Measurements from ENCODE around the gene CCDC87.
"Not testable (repeated sequence)": the region's sequence is repeated elsewhere in the genome, so short reads cannot be mapped to it uniquely, and the experiment has no call there.

Gene CCDC87

GRCh38 chr11:66592457-66593302 lies at the start of gene CCDC87, which contains the start of gene CCS:
CCDC87 (minus strand) TSS chr11:66593063; CDS start chr11:66593015, 48 bp downstream.
CCS (plus strand) TSS chr11:66593185; CDS start chr11:66593262, 77 bp downstream.
- in situ Hi-C loops (cut with HindIII; ENCODE audit: low sequenced_read_pairs), result no loop called here

DNA sequence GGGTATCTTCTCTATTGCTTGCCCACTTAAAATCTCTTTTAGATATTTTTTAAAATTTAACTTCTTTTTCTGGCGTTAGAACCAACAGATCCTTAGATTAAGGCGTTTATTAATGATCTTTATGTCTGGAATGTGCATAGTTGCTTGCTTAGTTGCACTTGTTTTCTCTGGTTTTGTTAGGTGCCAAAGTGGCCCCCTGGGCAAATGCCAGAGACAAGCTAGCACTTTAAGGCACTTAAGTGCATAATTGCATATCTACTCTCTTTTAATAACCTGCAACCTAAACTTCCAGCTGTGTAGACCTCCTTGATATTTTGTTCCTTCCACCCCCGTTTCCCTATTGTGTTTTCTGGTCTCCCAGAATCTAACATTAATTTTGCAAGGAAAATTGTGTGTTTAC lies 49.0 kb upstream of the CCDC87 start:
- in situ Hi-C loops (cut with HindIII; ENCODE audit: low sequenced_read_pairs), result no loop called here

DNA sequence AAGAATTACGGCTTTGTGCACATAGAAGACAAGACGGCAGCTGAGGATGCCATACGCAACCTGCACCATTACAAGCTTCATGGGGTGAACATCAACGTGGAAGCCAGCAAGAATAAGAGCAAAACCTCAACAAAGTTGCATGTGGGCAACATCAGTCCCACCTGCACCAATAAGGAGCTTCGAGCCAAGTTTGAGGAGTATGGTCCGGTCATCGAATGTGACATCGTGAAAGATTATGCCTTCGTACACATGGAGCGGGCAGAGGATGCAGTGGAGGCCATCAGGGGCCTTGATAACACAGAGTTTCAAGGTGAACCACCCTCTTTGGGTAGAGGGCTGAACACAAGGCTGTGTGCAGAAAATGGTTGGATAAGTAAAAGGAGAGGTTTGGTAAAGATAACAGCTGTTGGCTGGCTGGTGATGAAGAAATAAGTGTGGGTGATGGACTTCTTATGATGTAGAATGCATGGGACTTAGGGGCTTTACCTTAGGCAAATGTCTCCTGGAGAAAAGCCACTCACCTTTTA lies 47.0 kb upstream of the CCDC87 start:
- in situ Hi-C loops (cut with HindIII; ENCODE audit: low sequenced_read_pairs), result not testable (repeated sequence)

DNA sequence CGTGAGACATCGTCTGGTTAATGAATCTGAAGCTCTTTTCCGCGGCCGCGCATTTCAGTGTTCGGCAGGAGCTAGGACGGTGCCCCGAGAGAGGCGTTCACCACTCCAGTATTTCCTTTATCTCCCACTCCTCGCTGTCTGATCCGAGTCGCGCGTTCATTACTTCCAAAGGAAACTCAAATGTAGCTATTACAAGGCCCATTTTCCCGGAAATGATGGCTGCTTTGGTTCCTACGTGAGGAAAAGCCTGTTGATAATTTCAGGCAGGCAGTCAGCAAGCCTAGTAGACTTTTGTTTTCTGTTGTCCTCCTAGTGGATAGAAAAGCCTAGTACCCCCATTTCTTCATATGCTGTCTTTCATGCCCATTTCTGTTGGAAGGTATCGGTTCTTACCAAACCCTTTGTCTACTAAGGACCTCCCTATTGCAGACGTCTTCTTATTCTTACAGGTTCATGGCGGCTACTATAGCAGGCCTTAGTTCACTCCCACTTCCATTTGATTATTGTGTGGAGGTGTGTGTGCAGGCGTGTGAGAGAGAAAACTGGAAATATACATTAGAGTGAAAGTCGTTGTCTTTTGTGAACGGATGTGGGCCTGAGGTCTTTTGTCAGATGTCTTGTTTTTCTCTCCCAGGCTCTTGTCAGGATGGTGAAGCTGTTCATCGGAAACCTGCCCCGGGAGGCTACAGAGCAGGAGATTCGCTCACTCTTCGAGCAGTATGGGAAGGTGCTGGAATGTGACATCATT lies 46.4 kb upstream of the CCDC87 start:
- in situ Hi-C loops (cut with HindIII; ENCODE audit: low sequenced_read_pairs), result no loop called here

DNA sequence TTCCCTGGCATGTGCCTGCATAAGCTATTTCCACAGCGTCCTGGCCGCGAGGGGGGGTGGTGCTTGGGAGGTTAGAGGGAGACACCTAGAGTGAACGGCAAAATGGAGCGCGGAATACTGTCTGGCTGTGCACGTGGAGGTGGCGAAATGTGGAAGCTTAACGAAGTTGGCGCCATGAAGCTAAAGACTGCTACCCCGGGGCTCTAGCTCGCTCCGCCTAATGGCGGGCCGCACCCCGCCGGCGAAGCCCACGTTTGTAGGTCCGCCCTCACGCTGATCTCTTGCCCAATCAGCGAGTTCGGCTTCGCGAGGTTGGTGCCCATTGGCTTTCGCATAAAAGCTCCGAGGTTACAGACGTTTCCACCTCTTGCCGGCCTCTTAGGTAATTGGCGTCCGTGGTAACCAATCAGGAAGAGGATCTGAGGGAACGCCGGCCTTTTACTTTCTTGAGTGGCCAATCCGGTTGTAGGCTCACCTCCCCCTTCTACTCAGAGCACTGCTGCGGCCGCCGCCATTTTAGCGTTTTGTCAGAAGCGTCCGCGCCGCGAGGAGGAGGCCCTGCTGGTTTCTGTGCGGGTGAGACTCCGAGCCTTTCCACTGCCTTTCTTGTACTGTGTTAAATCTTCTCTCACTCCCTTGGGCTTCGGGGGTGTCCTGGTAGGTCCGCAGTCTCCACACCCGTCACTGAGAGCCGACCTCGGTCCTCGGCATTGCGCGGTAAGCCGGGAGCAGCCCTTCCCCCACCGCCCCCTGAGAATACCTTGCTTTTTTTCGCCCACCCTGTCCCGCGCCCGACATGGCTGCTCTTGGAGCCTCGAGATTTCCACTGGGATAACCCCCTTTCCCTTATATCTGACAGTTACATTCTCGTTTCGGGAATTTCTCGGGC lies 45.6 kb upstream of the CCDC87 start, which contains the start of gene RBM4:
Gene RBM4 (plus strand): TSS at position 527 of the 889 bp plus-strand sequence. CDS start 1,009 bp downstream, outside the sequence.
- in situ Hi-C loops (cut with HindIII; ENCODE audit: low sequenced_read_pairs), result no loop called here

GRCh38 chr11:66637557-66638176 lies 44.8 kb upstream of the CCDC87 start:
- in situ Hi-C loops (cut with HindIII; ENCODE audit: low sequenced_read_pairs), result no loop called here

- in situ Hi-C loops (cut with HindIII; ENCODE audit: low sequenced_read_pairs), result no loop called here
Observed at GRCh38 chr11:66636411-66636810, 43.5 kb upstream of the CCDC87 start.

- in situ Hi-C loops (cut with HindIII; ENCODE audit: low sequenced_read_pairs), result no loop called here
Observed at GRCh38 chr11:66632952-66633351, 40.1 kb upstream of the CCDC87 start.

- in situ Hi-C loops (cut with HindIII; ENCODE audit: low sequenced_read_pairs), result no loop called here
Observed at GRCh38 chr11:66631883-66632282, 39.0 kb upstream of the CCDC87 start.

DNA sequence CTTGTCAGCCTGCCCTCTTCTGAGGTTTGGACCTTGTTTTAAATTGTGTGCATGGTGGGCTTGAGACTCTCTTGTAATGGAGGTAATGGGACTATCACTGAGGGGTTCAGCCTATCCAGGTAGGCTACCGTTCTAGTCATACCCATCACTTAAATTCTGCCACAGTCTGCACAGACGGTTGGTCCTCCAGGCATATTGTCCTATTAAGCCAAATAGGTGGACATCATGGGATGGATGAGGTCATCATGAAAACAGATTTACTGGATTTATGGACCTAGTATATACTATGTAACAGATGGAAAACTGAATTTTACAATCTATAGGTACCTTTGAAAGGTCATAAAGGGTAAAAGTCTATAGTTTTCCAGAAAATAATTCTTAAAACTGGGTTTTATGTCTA lies 36.5 kb upstream of the CCDC87 start:
- in situ Hi-C loops (cut with HindIII; ENCODE audit: low sequenced_read_pairs), result no loop called here

DNA sequence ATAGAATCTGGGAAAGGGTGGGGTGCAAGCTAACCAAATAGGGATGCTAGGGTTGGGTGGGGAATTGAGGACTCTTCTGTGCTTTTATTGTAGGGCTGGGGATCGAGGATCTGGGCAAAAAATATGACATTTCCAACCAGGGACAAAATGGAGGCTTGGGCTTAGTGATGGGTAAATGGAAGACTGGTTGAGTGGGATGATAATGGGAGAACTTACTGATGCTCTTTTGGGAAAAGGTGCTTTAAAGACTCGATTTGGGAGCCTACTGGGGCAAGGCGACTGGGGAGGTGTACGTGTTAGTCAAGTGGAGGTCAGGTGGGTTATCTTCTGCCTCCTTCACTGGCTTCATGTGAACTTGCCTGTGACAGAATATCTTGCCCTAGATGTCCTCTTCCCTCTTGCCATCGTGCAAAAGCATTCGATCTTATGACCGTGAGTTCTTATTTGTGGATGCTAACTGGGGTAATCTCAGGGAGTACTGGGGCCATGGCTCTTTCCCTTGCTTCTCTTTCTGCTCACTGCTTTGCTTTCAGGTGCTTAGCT lies 35.3 kb upstream of the CCDC87 start:
- in situ Hi-C loops (cut with HindIII; ENCODE audit: low sequenced_read_pairs), result no loop called here

DNA sequence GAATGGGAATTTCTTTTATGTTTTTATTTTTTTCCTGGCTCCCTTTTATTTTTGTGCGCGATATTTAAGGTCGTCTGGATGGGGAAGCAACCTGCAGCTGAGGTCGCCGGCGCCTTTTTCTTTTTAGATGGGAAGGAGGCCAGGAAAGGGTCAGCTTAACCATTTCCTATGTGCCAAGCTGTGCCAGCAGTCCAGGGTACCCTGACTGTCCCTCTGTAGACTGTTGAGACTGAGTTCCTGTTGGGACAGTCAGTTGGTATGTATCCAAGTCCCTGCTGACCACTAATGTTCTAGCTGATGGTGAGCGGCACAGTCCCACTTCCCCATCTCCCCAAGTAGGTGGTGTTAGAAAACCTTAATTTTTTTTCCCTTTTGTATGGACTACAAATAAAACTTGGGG lies 34.1 kb upstream of the CCDC87 start:
- in situ Hi-C loops (cut with HindIII; ENCODE audit: low sequenced_read_pairs), result no loop called here

GRCh38 chr11:66626382-66626781 lies 33.5 kb upstream of the CCDC87 start:
- in situ Hi-C loops (cut with HindIII; ENCODE audit: low sequenced_read_pairs), result no loop called here

DNA sequence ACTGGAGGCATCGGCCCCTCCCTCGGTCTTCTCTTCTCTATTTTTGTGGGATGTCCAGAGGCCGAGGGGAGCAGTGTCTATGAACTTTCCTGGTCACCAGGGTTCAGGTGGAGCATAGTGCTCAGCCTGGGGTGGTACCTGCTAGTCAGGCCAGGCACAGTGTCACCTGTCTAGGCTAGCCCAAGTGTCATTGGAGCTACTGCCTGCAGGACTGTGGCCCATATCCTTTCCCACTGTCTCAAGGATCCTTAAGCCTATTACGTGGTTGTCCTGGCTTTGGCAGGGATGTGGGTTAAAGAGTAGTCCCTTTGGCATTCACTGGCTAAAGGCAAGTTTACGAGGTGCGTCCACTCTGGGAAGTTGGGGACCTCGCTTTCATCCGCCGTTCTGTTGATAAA lies 32.9 kb upstream of the CCDC87 start:
- in situ Hi-C loops (cut with HindIII; ENCODE audit: low sequenced_read_pairs), result no loop called here

DNA sequence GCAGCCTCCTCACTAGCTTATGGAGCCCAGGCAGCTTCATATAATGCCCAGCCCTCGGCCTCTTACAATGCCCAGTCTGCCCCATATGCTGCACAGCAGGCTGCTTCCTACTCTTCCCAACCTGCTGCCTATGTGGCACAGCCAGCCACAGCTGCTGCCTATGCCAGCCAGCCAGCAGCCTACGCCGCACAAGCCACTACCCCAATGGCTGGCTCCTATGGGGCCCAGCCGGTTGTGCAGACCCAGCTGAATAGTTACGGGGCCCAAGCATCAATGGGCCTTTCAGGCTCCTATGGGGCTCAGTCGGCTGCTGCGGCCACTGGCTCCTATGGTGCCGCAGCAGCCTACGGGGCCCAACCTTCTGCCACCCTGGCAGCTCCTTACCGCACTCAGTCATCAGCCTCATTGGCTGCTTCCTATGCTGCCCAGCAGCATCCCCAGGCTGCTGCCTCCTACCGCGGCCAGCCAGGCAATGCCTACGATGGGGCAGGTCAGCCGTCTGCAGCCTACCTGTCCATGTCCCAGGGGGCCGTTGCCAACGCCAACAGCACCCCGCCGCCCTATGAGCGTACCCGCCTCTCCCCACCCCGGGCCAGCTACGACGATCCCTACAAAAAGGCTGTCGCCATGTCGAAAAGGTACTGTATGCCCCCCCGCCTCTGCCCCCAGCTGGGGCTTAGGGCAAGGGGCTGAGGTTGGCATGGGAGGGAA lies 32.3 kb upstream of the CCDC87 start:
- in situ Hi-C loops (cut with HindIII; ENCODE audit: low sequenced_read_pairs), result no loop called here

- in situ Hi-C loops (cut with HindIII; ENCODE audit: low sequenced_read_pairs), result no loop called here
Observed at GRCh38 chr11:66624450-66624849, 31.6 kb upstream of the CCDC87 start.

GRCh38 chr11:66619080-66619554 lies 26.3 kb upstream of the CCDC87 start:
- in situ Hi-C loops (cut with HindIII; ENCODE audit: low sequenced_read_pairs), result no loop called here

DNA sequence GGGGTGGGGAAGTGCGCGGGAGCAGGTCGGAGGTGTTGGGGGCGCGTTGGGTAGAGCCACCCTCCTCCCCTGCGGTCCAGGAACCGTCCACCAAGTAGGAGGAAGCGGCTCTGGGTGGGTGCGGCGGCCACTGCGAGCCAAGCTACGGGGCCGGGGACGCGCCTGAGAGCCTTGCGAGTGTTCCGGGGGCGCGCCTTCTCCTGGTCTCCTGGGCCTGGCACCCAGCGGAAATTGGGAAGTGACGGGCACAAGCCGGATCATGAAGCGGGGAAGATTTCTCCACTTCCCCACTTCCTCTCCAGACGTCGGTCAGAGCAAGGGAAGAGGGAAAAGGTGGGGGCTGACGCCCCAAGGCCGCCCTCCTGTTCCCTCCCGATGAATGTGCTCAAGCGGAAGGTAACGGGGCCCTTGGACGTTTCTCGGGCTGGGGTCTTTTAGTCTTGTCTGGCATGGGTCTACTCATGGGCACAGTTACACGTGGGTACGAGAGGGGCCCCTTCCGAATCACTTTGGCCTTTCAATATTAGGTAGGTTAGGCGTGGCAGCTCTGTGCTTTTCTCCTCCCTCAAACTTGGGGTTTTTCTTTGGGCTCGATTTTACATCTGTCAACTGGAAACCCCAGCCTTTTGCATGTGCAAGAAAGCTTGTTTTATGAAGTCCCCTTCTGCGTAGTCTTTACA lies 24.4 kb upstream of the CCDC87 start:
- in situ Hi-C loops (cut with HindIII; ENCODE audit: low sequenced_read_pairs), result no loop called here
